ENCODE results near the gene LZTR1.

LZTR1 gene

DNA sequence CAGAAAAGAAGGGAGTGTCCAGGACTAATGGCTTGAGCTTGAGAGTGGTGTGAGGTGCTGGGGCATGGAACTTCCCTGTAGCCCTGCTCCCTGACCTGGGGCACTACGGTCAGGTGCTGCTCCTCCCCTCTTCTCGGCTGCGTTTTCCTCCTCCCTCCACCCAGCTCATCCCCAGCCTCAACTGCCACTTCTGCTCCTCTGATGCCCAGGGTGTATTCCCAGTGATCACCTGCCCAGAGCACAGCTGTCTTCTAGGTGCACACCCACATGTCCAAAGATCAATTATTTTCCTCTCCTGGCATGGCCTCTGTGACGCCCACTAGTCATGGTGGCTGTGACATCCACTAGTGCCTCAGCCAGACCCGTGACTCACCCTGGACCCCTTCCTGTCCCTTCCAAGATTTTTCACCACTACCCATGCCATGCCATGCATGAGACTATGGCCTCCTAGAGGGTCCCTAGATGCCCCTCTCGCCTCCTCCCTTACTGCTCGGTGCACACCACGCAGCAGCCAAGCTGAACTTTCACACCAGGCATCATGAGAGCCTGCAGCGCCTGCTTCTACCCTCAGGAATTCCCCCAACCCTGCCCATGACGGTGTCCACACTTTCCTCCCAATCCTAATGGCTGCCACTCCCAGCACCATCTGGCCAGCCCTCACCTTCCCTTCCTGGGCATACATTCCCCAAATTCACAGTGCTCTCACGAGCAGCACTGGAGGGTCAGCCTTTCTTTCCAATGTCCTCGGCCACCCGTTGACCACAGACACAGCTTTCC lies 34.7 kb downstream of the LZTR1 start:
- no peak for DNase-seq

DNA sequence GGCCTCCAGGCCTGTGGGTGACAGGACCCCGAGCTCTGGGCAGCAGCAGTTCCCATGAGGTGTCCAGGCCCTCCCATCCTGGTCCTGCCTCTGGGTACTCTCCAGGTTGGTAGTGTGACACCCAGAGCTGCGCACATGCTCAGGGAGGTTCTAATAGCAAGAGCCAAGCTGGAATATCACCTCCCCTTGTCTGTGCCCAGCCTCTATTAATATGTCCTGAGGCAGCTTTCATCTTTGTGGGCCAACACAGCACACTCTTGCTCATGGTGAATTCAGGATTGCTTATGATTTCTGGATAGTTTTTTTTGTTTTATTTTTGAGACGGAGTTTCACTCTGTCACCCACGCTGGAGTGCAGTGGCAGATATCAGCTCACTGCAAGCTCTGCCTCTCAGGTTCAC lies 36.2 kb downstream of the LZTR1 start:
- no peak for DNase-seq

DNA sequence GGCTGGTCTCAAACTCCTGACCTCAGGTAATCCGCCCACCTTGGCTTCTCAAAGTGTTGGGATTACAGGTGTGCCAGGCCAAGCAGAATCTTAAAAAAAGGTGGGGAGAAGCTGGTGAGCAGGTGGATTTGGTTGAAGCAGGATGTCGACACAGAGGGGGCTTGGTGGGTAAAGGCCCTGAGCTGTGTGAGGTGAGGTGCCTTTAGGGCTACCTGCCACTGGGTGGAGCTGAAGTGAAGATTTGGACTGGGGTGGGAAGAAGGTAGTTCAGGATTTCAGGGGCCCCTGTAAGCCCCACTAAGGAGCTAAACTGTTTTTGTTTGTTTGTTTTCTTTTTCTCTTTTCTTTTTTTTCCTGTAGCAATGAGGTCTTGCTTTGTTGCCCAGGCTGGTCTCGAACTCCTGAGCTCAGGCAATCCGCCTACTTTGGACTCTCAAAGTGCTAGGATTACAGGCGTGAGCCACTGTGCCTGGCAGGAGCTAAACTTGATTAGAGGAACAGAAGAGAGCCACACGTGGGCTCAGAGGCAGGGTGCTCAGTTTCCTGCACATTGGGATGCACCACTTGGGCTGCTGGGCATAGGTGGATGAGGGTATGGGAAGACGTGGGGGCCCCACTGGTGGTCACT lies 38.8 kb downstream of the LZTR1 start:
- DNase-seq = no peak

DNA sequence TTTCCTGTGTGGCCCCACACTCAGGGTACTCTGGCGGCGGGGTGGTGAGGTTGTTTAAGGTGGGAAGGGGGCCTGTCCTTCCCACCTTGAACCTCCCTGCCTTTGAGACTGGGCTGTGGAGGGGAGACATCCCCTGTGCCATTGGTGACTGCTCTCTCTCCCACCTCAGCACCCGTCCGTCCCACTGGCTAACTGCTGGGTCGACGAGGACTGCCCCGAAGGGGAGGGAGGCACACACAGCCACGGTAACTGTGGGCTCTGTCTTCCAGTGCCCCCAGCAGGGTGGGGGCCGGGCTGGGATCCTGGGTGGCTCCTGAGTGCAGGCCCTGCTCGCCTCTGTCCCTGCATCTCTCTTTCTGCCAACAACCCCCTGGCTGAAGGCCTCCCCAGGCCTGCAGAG lies 40.4 kb downstream of the LZTR1 start:
- DNase-seq = no peak

DNA sequence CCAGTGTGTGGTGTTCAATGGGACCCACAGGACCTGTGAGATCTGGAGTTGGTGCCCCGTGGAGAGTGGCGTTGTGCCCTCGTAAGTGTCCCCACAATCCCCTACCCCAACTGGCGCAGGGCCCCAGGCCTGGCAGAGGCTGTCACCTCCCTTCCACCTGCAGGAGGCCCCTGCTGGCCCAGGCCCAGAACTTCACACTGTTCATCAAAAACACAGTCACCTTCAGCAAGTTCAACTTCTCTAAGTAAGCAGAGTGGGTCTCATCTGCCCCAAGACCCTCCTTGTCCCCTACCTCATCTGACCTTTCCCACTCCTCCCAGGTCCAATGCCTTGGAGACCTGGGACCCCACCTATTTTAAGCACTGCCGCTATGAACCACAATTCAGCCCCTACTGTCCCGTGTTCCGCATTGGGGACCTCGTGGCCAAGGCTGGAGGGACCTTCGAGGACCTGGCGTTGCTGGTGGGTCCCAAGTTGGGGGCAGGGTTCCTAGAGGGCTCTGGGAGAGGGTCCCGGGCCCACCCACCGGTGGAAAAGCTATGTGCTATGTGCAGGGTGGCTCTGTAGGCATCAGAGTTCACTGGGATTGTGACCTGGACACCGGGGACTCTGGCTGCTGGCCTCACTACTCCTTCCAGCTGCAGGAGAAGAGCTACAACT lies 41.0 kb downstream of the LZTR1 start:
- no peak for DNase-seq

DNA sequence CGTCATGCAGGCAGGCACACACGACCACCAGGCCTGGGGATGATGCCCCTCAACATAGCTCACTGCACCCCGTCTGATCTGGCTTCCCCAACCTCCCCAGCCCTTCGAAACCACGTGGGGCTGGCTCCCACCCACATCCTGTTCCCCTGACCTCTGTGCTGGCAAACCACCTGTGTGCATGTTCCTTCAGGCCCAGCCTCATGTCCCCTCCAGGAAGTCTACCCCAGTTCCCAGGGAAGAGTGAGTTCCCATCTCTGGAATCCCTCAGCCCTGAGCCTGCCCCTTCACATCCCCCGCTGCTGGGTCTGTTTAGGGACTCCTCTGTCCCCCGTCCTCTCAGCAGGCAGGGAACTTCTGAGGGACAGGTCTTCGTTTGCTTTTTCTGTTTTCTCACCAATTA lies 43.2 kb downstream of the LZTR1 start:
- no peak for DNase-seq

DNA sequence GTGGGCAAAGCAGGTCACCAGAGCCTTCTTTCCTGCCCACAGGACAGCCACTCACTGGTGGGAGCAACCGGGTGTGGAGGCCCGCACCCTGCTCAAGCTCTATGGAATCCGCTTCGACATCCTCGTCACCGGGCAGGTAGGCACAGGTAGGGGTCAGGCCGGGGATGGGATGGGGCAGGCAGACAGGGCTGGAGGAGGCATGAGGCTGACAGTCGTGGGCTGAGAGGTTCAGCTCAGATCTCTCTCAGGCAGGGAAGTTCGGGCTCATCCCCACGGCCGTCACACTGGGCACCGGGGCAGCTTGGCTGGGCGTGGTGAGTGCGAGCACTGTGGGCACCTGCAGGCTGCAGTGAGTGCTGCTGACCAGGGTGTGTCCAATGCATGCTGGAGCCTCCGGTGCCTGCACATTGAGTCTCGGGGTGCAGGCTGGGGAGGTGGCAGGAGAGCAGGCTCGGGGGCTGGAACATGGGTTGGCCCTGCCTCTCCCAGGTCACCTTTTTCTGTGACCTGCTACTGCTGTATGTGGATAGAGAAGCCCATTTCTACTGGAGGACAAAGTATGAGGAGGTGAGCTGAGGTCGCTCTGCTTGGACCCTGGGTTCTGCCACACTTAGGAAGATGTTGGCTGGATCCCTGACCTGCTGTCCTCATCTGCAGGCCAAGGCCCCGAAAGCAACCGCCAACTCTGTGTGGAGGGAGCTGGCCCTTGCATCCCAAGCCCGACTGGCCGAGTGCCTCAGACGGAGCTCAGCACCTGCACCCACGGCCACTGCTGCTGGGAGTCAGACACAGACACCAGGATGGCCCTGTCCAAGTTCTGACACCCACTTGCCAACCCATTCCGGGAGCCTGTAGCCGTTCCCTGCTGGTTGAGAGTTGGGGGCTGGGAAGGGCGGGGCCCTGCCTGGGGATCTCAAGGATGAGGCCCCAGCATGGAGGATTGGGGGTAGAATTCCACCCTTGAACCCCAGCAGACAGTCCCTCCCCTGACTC lies 44.0 kb downstream of the LZTR1 start:
- DNase-seq = no peak

DNA sequence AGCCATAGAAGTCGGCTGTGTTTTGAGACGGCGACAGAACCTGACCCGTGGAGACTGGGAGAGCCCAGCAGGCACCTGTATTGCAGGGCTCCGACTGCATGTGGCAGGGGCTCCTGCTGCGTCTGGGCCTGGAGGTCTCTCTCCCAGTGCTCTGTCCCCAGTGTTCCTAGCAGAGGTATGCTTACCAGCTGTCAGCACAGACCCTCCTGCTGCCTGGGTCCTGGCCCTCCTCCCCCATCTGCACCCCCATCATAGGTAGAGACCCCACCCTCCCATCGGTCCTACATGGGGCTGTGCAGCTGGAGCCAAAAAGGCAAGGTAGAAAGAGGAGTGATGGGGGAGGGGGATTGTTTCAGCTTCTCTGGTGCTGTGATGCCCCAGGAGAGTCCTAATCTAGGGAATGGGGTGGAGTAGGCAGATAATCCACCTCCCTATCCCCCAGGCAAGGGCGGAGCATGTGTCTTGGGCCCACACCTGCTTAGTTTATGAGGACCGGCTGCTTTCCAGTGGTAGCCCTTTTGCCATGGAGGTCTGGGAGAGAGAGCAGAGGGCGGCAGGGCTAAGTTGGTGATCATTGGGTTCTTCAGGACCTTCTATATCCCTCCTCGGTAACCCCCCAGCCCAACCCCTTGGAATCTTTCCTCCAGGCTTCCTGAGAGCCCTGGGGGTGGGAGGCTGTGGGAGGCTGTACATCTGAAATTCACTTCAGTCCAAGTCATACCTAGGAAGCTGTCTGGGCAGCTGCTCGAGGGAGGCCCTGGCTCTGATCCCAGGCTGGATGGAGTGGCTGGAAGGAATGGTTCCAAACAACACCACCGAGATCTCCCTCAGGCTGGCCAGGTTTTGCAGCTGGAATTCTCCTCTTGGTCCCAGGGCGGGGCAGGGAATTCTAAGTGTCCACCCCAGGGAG lies 44.9 kb downstream of the LZTR1 start:
- no peak for DNase-seq

DNA sequence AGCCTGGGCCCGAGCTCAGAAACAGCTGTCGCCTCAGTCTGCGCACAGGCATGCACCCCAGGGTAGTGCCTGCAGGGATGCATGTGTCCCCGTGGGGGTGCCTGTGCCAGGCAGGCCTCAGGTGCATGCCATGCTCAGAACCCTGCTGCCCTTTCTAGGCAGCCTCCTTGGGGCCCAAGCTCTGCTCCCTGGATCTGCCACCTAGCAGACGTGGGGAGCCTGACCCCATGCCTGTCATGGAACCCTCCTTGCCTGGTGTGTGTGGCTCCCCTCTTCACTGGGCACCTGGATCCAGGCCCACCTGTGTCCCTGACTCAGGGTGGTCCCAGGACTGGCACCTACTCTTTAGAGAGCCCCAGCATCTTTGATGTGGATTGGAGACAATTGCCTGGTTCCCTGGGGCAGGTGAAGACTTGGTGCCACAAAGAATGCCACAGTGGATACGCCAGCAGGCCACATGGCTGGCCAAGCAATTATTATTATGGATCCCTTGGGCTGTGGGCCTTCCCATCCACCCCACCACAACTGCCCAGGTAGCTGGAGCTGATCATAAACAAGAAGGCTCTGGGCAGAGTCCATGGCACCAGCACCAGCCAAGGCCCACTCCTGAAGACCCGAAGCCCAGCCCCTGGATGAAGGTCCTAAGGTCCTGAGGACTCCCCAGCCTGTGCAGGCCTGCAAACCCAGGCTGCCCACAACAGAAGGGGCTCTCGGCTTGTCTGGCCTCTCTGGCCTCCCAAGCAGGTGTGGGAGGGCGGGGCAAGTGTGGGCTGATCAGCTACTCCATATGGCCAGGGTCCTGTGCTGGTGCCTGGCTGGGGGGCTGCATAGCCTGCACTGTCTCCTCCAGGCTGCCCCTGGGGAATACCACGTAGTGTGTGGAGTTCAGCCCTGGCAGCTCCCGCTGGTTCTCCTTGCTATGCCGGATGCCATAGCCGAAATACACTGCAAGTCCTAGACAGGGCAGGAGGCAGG lies 46.5 kb downstream of the LZTR1 start:
- DNase-seq = no peak

DNA sequence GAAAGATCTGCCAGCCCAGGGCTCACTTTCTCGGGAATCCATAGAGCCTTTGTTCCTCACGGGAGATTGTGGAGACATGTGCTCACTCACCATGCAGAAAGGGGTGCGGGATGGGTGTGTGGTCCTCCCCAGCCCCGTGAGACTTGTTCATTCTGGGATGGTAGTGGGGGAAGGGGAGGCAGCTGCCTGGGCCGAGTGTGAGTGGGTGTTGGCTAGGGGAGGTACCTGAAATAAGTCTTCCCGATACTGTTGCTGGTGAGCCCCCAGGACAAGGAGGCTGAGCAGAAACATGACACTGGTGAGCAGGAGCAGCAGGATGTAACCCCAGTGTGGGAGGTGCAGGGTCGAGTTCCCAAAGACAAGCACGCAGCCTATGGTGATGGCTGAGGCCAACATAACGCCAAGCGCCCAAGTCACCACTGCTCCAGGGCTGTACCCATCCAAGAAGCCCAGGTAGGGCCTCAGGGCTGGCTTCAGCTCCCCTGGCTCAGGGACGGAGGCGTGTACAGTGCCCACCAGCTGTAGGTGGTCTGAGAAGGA lies 47.5 kb downstream of the LZTR1 start:
- no peak for DNase-seq

DNA sequence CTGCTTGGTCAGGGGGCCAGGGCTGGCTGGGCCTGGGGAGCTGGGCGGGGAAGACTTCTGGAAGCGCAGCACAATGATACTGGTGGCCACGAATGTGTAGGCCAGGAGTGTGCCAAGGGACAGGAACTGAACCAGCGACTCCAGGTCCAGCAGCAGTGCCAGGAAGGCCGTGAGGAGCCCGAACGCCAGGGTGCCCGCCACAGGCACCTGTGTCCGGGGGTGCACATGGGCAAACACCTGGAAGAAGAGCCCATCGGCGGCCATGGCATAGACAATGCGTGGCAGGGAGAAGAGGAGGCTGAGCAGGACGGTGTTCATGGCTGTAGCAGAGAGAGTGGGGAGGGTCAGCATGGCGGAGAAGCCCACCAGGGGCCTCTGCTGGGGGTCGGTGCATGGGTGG lies 47.9 kb downstream of the LZTR1 start:
- no peak for DNase-seq

DNA sequence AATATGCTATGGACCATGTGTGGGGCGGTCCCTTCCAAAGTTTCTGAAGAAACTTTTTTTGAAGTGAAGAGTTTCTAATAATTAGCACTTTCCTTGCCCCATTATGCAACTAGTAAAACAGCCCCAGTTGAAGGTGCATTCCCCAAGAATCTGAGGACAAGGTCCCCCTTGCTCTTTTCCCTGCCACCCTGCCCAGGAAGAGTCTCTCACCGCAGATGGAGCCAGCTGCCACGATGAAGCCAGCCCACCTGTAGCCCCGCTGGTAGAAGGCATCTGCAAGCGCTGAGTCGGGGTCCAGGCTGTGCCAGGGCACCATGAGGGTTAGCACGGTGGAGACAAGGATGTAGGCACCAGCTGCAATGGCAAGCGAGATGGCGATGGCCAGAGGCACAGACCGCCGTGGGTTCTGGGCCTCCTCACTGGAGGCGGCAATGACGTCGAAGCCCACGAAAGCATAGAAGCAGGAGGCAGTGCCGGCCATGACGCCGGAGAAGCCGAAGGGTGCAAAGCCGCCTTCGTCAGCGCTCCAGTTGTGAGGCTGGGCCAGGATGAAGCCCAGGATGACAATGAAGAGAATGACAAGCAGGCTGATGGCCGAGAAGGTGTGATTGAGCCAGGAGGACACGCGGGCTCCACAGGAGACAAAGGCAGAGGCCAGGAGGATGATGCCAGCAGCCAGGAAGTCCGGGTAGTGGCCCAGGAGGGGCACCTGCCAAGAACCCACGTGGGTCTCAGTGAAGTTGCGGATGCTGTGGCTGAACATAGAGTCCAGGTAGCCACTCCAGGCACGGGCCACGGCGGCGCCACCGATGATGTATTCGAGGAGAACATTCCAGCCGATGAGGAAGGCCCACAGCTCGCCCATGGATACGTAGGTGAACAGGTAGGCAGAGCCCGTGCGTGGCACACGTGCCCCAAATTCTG lies 48.8 kb downstream of the LZTR1 start:
- no peak for DNase-seq

DNA sequence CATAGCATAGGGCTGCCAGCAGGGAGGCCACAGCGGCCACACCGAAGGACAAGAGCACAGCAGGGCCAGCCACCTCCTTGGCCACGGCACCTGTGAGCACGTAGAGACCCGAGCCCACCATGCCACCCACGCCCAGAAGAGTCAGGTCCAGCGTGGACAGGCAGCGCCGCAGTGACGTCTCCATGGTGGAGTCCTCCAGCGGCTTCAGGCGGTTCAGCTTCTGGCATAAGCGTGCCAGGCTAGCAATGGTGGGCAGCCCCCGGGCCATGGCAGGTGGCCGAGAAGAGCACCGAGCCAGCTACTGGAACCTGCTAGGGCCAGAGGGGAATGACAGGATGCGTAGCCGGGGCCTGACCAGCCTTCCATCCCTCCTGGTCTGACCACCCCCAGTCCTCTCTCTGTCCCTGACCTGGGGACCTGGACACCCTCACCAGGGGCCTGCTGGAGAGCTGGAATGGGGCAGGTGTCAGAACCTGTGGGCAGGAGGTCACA lies 49.5 kb downstream of the LZTR1 start:
- no peak for DNase-seq

DNA sequence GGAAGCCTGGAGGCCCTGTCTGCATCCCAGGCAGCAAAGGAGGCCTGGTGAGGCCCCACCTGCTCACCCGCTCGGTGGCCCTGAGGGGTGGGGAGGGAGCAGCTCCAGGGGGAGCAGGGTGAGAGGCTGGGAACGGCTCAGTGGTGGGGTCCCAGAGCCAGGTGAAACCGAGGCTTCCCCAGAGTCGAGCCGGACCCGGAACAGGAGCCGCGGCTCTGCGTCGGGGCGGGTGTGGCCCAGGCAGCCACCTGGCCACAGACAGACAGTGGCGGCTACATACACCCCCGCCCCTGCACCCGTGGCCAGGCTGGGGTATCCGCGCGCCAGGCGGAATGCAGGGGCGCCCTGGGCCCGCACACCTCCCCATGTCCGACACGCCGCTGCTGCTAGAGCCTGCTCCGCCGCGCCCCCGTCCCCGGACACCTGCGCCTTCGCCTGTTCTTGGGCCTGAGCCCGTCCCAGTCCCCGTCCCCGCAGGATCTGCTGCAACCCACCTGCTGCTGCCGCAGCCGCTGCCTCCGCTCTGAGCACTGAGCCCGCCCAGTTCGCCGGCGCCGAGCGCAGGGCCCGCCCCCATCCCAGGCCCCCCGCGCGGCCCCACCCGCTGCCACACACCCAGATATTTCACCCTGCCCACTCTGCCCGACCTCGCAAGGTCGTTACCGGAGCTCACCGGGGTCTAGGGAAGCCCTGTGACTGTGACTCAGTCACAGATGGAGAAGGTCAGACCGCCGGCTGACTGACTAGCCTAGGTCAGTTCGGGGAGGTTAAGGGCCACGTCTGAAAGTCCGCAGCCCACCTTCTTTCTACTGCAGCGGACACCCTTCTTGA lies 50.2 kb downstream of the LZTR1 start, which contains the start of gene SLC7A4:
Gene SLC7A4 (minus strand): TSS at position 525 of the 831 bp plus-strand sequence. CDS start 749 bp downstream, outside the sequence.
- DNase-seq = no peak

DNA sequence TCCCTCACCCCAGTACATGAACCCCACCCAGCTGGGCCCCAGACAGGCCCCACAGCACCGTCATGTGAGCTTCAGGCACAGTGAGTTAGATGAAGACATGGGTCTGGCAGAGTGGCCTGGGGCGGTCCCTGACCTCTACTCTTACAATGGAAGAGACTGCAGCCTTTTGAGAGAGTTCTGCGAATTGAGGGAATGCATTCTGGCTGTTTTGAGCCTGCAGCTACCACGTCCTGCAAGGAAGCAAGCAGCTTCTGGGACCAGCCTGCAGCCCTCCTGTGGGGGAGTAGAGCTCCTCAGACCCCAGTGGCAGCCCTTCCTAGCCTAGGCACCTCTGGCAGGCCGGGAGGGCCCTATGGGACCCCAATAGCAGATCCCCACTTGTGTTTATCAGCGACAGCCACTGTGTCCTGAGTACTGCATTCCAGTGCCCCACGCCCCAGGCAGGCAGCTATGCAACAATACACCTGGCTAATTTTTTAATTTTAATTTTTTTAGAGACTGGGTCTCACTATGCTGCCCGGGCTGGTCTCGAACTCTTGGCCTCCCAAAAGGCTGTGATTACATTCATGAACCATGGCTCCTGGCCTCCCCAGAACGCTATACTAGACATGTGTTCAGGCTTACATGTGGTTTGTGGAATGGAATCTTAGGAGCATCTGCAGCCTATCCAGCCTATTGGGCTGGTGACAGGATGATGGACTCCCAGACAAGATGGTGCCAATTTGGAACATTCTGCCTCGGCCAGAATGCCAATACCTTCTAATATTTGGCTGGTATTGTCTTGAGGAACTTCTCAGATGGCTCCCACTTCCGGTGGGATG lies 51.0 kb downstream of the LZTR1 start:
- DNase-seq = no peak

DNA sequence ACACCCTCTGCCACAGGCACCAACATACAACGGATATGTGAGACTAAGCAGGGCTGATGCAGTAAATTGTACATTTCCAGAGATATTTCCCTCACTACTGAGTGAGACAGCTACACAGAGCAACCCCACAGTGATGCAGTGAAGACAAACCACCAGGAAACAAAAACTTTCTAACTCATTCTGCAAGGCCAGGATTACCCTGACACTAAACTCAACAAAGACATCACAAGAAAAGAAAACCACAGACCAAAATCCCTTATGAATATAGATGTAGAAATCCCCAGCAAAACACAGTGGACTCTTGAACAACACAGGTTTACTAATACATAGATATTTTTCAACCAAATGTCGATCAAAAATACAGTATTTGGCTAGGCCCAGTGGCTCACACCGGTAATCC lies 51.8 kb downstream of the LZTR1 start:
- no peak for DNase-seq

DNA sequence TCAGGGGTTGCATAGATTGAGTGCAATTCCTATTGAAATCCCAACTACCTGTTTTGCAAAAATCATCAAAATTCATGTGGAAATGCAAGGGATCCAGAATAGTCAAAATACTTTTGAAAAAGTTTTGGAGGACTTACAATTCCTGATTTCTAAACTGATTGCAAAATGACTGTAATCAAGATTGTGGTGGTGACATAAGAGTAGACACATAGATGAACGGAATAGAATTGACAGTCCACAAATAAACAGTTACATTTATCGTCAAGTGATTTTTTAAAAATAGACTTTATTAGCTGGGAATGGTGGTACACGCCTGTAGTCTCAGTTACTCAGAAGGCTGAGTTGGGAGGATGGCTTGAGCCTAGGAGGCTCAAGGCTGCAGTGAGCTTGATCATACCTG lies 52.9 kb downstream of the LZTR1 start:
- no peak for DNase-seq

All from CD4-positive, alpha-beta T cell treated with Interleukin-10 for 1 hour (primary cell).